Natural killer cell (primary cell): ENCODE data around the gene COPZ2. TPM values are rescaled to one million over a fixed set of nuclear protein-coding genes. Genes with fewer than 3 reads are reported as not detected.

Source experiments
- ATAC-seq, 3 donors: fragments of 150-1000 bp in 2 of 3; fragments of 200-7000 bp in 1 of 3; cut with Tn5 transposase; 1 replicate in 1 of 3; 2 replicates in 2 of 3; pipeline ENCODE4 v1.10.0; 2021; ENCODE audit warnings: mild to moderate bottlenecking in 2 of 3, moderate library complexity in 2 of 3
- DNase-seq, 2 donors: peaks; one replicate each; pipeline versions ENCODE4 v3.0.0 to v3.0.0-alpha.2; 2013 to 2021; ENCODE audit warnings: mixed read lengths in 1 of 2
- H3K27ac ChIP-seq: one replicate; pipeline ENCODE4 v1.5.1; 2013; ENCODE audit warnings: mild to moderate bottlenecking, low read length
- H3K27me3 ChIP-seq: one replicate; pipeline ENCODE4 v1.6.1; 2013; ENCODE audit warnings: low read length; ENCODE audit not compliant: control insufficient read depth, insufficient read depth
- H3K36me3 ChIP-seq: one replicate; pipeline ENCODE4 v1.6.1; 2013; ENCODE audit warnings: low read length; ENCODE audit not compliant: control insufficient read depth, insufficient read depth
- H3K4me1 ChIP-seq: one replicate; pipeline ENCODE4 v1.6.1; 2013; ENCODE audit warnings: low read length; ENCODE audit not compliant: control insufficient read depth, insufficient read depth
- H3K4me3 ChIP-seq: one replicate; pipeline ENCODE4 v1.5.1; 2013; ENCODE audit warnings: low read length
- H3K9me3 ChIP-seq: one replicate; pipeline ENCODE4 v1.6.1; 2013; ENCODE audit warnings: low read length; ENCODE audit not compliant: control insufficient read depth, insufficient read depth
- H3K27ac Mint-ChIP-seq, 2 donors: one replicate each; pipeline ENCODE4 v1.8.0; 2022; ENCODE audit warnings: mild to moderate bottlenecking in 2 of 2, mixed read lengths in 2 of 2, moderate library complexity in 1 of 2
- H3K27me3 Mint-ChIP-seq, 2 donors: one replicate each; pipeline ENCODE4 v1.8.0; 2022; ENCODE audit warnings: low read depth in 2 of 2, mixed read lengths in 2 of 2
- H3K36me3 Mint-ChIP-seq: one replicate; pipeline ENCODE4 v1.8.0; 2022; ENCODE audit warnings: mixed read lengths
- H3K4me1 Mint-ChIP-seq, 2 donors: one replicate each; pipeline ENCODE4 v1.8.0; 2022; ENCODE audit warnings: mixed read lengths in 2 of 2
- H3K4me3 Mint-ChIP-seq: one replicate; pipeline ENCODE4 v1.8.0; 2022; ENCODE audit warnings: mild to moderate bottlenecking, moderate library complexity, mixed read lengths
- H3K9me3 Mint-ChIP-seq, 2 donors: one replicate each; pipeline ENCODE4 v1.8.0; 2022; ENCODE audit warnings: mixed read lengths in 2 of 2
- WGBS: methylation state at CpG from one replicate; pipeline ENCODE4 v1.1.7; 2013; ENCODE audit warnings: missing lambda C conversion rate; ENCODE audit not compliant: insufficient coverage; 5-methylcytosine and 5-hydroxymethylcytosine counted together
- intact Hi-C: fragments of 100-400 bp; cut with micrococcal nuclease; formaldehyde crosslinking; loops from one replicate; pipeline ENCODE4 v1.14.2; 2022
- total RNA-seq, 4 donors: library from RNA; stranded (reverse); fragments of 120-200 nt in 1 of 4; gene quantifications; one replicate each; pipeline versions ENCODE4 v1.2.3 to v1.2.4, GENCODE V29; 2013 to 2022
- TF ChIP-seq, protein P1 (sequence below): fragments of 200-600 bp; IDR thresholded peaks from one replicate; pipeline ENCODE4 v1.8.0; 2022; ENCODE audit warnings: antibody characterized with exemption

Gene COPZ2
- total RNA-seq, 3 donors from 2014 or later (not counting 1 experiment from before 2014, with no cell fraction given), result 15.9 to 19.1 (median 16.5) TPM

DNA sequence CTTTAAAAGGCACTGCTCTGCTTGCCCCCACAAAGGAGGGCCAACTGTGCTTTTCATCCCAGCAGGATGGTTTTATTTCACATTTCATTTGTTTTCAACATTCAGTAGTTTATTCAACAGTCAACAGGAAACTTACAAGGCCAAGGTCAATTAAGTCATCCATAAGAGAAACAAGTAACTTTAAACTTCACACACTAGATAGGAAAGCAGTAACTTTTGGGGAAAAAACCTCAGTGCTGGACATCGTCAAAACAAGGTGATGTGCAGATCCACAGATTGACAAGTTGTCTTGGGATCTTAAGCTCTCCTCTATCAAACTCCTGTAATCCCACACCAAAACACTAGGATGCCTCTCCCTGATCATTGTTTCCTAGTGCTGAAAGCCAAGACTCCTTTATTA, 29.1 kb upstream of the COPZ2 start:
- H3K36me3 Mint-ChIP-seq, result no peaks in the 10 kb centered on the region
- DNase-seq (no peak), ATAC-seq (no peak)
- Histone ChIP-seq H3K36me3 (peaks cover 39% of the 10 kb centered on the region), H3K27ac (no peak overlapping the region), H3K4me3 (no peak overlapping the region), H3K9me3 (no peaks in the 10 kb centered on the region), H3K4me1 (no peaks in the 10 kb centered on the region), H3K27me3 (no peaks in the 10 kb centered on the region)
- no peaks in the 10 kb centered on the region for H3K9me3 Mint-ChIP-seq
- peak overlapping the region in 1 of 2 donors; percentile 31 for H3K27ac Mint-ChIP-seq
- no peak overlapping the region for H3K4me3 Mint-ChIP-seq
- TF ChIP-seq, protein P1, sequence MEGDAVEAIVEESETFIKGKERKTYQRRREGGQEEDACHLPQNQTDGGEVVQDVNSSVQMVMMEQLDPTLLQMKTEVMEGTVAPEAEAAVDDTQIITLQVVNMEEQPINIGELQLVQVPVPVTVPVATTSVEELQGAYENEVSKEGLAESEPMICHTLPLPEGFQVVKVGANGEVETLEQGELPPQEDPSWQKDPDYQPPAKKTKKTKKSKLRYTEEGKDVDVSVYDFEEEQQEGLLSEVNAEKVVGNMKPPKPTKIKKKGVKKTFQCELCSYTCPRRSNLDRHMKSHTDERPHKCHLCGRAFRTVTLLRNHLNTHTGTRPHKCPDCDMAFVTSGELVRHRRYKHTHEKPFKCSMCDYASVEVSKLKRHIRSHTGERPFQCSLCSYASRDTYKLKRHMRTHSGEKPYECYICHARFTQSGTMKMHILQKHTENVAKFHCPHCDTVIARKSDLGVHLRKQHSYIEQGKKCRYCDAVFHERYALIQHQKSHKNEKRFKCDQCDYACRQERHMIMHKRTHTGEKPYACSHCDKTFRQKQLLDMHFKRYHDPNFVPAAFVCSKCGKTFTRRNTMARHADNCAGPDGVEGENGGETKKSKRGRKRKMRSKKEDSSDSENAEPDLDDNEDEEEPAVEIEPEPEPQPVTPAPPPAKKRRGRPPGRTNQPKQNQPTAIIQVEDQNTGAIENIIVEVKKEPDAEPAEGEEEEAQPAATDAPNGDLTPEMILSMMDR, result no peak
- 100% methylated on average over 1 of the region's 1 CpG for WGBS
- H3K27me3 Mint-ChIP-seq, result no peaks in the 10 kb centered on the region
- intact Hi-C loops, result no loop called here
- no peaks in the 10 kb centered on the region for H3K4me1 Mint-ChIP-seq

DNA sequence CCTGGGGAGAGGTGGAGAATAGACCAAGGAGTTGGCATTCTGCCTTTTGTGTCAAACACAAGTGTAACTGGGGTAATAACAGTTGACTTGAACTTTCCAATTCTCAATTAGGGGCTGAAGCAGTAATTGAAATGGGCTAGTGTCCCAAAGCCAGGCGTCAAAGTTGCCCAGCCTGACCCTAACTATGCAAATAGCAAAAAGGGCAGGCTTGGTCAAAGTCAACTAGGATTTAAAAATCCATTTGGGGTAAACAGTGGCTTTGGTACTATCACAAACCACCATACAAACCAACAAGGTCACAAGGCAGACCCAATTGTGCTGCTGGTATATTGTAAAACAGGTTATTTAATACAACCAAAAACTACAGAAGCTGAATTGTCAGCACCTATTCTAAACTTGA, 28.6 kb upstream of the COPZ2 start:
- no peak overlapping the region for H3K4me3 ChIP-seq
- H3K4me1 ChIP-seq, result no peaks in the 10 kb centered on the region
- no peak for DNase-seq
- intact Hi-C loops, result no loop called here
- Mint-ChIP-seq H3K27me3 (no peaks in the 10 kb centered on the region), H3K36me3 (no peaks in the 10 kb centered on the region), H3K9me3 (no peaks in the 10 kb centered on the region), H3K4me3 (no peak overlapping the region), H3K4me1 (no peaks in the 10 kb centered on the region), H3K27ac (no peak overlapping the region)
- TF ChIP-seq, protein P1, result no peak
- H3K9me3 ChIP-seq, result no peaks in the 10 kb centered on the region
- no peak overlapping the region for H3K27ac ChIP-seq
- peaks cover 38% of the 10 kb centered on the region for H3K36me3 ChIP-seq
- H3K27me3 ChIP-seq, result no peaks in the 10 kb centered on the region
- WGBS, result 100% methylated on average over 1 of the region's 1 CpG
- ATAC-seq, result no peak

DNA sequence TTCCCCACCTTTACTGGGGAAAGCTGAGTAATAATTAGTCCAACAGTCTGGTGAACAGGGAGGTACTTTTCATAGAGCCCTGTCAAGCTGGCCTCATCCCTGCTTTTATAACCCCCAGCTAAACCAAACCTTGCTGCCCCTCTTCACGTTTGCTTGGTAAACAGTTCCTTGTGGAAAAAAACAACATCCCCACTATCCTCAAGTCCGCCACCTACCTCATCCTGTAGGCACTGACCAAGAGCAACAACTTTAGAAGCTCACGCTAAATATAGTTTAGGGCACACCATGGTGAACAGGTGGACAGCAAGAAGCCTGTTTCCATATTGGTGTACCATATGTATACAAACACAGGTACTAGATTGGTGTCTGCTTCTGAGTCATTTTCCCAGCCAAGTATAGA, 27.0 kb upstream of the COPZ2 start:
- ATAC-seq (no peak), DNase-seq (no peak)
- no peaks in the 10 kb centered on the region for H3K9me3 ChIP-seq
- no peak overlapping the region for H3K4me3 Mint-ChIP-seq
- H3K36me3 Mint-ChIP-seq, result no peaks in the 10 kb centered on the region
- H3K27ac ChIP-seq, result no peak overlapping the region
- no peaks in the 10 kb centered on the region for H3K9me3 Mint-ChIP-seq
- no peaks in the 10 kb centered on the region for H3K27me3 ChIP-seq
- no peak overlapping the region for H3K4me3 ChIP-seq
- H3K36me3 ChIP-seq, result peaks cover 46% of the 10 kb centered on the region
- TF ChIP-seq, protein P1, result no peak
- H3K27me3 Mint-ChIP-seq, result no peaks in the 10 kb centered on the region
- peak overlapping the region in 1 of 2 donors; percentile 29 for H3K27ac Mint-ChIP-seq
- H3K4me1 Mint-ChIP-seq, result peaks cover 0 to 2% of the 10 kb centered on the region in 2 donors
- 91% methylated on average over 3 of the region's 3 CpGs for WGBS
- no peaks in the 10 kb centered on the region for H3K4me1 ChIP-seq
- intact Hi-C loops, result no loop called here

DNA sequence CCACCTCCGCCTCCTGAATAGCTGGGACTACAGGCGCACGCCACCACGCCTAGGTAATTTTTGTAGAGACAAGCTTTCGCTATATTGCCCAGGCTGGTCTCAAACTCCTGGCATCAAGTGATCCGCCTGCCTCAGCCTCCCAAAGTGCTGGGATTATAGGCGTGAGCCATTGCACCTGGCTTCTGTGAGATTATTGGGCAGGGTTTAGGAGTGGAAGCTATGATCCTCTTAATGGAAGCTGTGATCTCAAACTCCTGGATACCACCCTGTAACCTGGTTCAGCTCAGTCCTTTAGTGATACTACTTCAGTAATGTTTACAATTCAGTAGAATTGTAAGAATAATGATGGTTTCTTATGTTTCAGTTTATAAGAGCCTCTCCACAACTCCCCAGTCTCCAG, 24.7 kb upstream of the COPZ2 start:
- DNase-seq, result no peak
- Histone ChIP-seq H3K4me3 (no peak overlapping the region), H3K27ac (no peak overlapping the region), H3K9me3 (no peaks in the 10 kb centered on the region), H3K27me3 (no peaks in the 10 kb centered on the region), H3K36me3 (peaks cover 67% of the 10 kb centered on the region), H3K4me1 (no peaks in the 10 kb centered on the region)
- 97% methylated on average over 7 of the region's 7 CpGs for WGBS
- H3K4me3 Mint-ChIP-seq, result no peak overlapping the region
- TF ChIP-seq, protein P1, result no peak
- no peaks in the 10 kb centered on the region for H3K27me3 Mint-ChIP-seq
- no peak for ATAC-seq
- H3K4me1 Mint-ChIP-seq, result peaks cover 0 to 9% of the 10 kb centered on the region in 2 donors
- H3K9me3 Mint-ChIP-seq, result no peaks in the 10 kb centered on the region
- no peak overlapping the region for H3K27ac Mint-ChIP-seq
- intact Hi-C loops, result no loop called here
- H3K36me3 Mint-ChIP-seq, result no peaks in the 10 kb centered on the region
